Stimulated activated naive CD8-positive, alpha-beta T cell treated with anti-CD3 and anti-CD28 coated beads, Interleukin-15, amount 100 ng/mL, for 72 hours (primary cell): ENCODE measurements around the gene C2CD4D.
"Not testable (repeated sequence)": the region's sequence is repeated elsewhere in the genome, so short reads cannot be mapped to it uniquely, and the experiment has no call there.

ENCODE experiments used
- ATAC-seq: fragments of 150-1000 bp; cut with Tn5 transposase; 2 replicates; pipeline ENCODE4 v1.10.0; 2021; ENCODE audit warnings: mild to moderate bottlenecking, moderate library complexity
- DNase-seq, 2 donors: peaks; one replicate each; pipeline ENCODE4 v3.0.0; 2021 to 2022
- H3K27ac Mint-ChIP-seq, 2 donors: one replicate each; pipeline ENCODE4 v1.8.0; 2022; ENCODE audit warnings: mild to moderate bottlenecking in 2 of 2, mixed read lengths in 2 of 2, moderate library complexity in 2 of 2
- H3K27me3 Mint-ChIP-seq: one replicate; pipeline ENCODE4 v1.8.0; 2022; ENCODE audit warnings: mixed read lengths
- H3K4me1 Mint-ChIP-seq: one replicate; pipeline ENCODE4 v1.8.0; 2022; ENCODE audit warnings: mild to moderate bottlenecking, mixed read lengths
- H3K4me3 Mint-ChIP-seq, 2 donors: one replicate each; pipeline ENCODE4 v1.8.0; 2022; ENCODE audit warnings: mild to moderate bottlenecking in 2 of 2, mixed read lengths in 2 of 2, moderate library complexity in 1 of 2
- H3K9me3 Mint-ChIP-seq, 2 donors: one replicate each; pipeline ENCODE4 v1.8.0; 2022; ENCODE audit warnings: mixed read lengths in 2 of 2

The C2CD4D gene

GRCh38 chr1:151867321-151867720, 27.7 kb upstream of the C2CD4D start:
- H3K27me3 Mint-ChIP-seq: peaks cover 9% of the 10 kb centered on the region

GRCh38 chr1:151864411-151864810, 24.8 kb upstream of the C2CD4D start:
- ATAC-seq (no peak), DNase-seq (no peak)
- H3K27ac Mint-ChIP-seq: no peak overlapping the region
- peaks cover 5% of the 10 kb centered on the region for H3K4me1 Mint-ChIP-seq
- H3K4me3 Mint-ChIP-seq: no peak overlapping the region
- H3K9me3 Mint-ChIP-seq: peaks cover 0 to 3% of the 10 kb centered on the region in 2 donors
- H3K27me3 Mint-ChIP-seq: peaks cover 9% of the 10 kb centered on the region

More at GRCh38 chr1:151867321-151867720, 27.7 kb upstream of the C2CD4D start:
- H3K4me1 Mint-ChIP-seq: no peaks in the 10 kb centered on the region
- no peak for DNase-seq
- H3K27ac Mint-ChIP-seq: no peak overlapping the region
- no peak overlapping the region for H3K4me3 Mint-ChIP-seq
- ATAC-seq: no peak
- H3K9me3 Mint-ChIP-seq: peaks cover 0 to 3% of the 10 kb centered on the region in 2 donors

GRCh38 chr1:151862604-151863003, 23.0 kb upstream of the C2CD4D start:
- H3K27ac Mint-ChIP-seq: no peak overlapping the region
- ATAC-seq (no peak), DNase-seq (no peak)
- no peak overlapping the region for H3K4me3 Mint-ChIP-seq
- peaks cover 5% of the 10 kb centered on the region for H3K4me1 Mint-ChIP-seq
- peaks cover 0 to 2% of the 10 kb centered on the region in 2 donors for H3K9me3 Mint-ChIP-seq
- peaks cover 9% of the 10 kb centered on the region for H3K27me3 Mint-ChIP-seq

GRCh38 chr1:151860504-151861187, 21.0 kb upstream of the C2CD4D start:
- no peak overlapping the region for H3K27ac Mint-ChIP-seq

GRCh38 chr1:151859891-151860293, 20.3 kb upstream of the C2CD4D start:
- ATAC-seq: no peak
- Mint-ChIP-seq H3K27ac (no peak overlapping the region), H3K4me3 (no peak overlapping the region), H3K4me1 (peaks cover 5% of the 10 kb centered on the region), H3K27me3 (peaks cover 1% of the 10 kb centered on the region), H3K9me3 (no peaks in the 10 kb centered on the region)
- DNase-seq: no peak

More at GRCh38 chr1:151860504-151861187, 21.0 kb upstream of the C2CD4D start:
- no peak for ATAC-seq
- H3K4me3 Mint-ChIP-seq: no peak overlapping the region
- H3K27me3 Mint-ChIP-seq: peaks cover 9% of the 10 kb centered on the region
- peaks cover 5% of the 10 kb centered on the region for H3K4me1 Mint-ChIP-seq
- no peaks in the 10 kb centered on the region for H3K9me3 Mint-ChIP-seq
- DNase-seq: no peak

GRCh38 chr1:151858886-151859665, 19.5 kb upstream of the C2CD4D start:
- H3K4me3 Mint-ChIP-seq: no peak overlapping the region
- ATAC-seq: no peak
- H3K27me3 Mint-ChIP-seq: no peaks in the 10 kb centered on the region
- no peaks in the 10 kb centered on the region for H3K9me3 Mint-ChIP-seq
- DNase-seq: no peak
- peak overlapping the region in 1 of 2 donors; percentile 71 for H3K27ac Mint-ChIP-seq
- H3K4me1 Mint-ChIP-seq: peaks cover 5% of the 10 kb centered on the region

- DNase-seq (no peak), ATAC-seq (no peak)
- Mint-ChIP-seq H3K27me3 (no peaks in the 10 kb centered on the region), H3K27ac (no peak overlapping the region), H3K4me3 (no peak overlapping the region), H3K9me3 (no peaks in the 10 kb centered on the region), H3K4me1 (peaks cover 5% of the 10 kb centered on the region)
These were observed 18.6 kb upstream of the C2CD4D start for GRCh38 chr1:151858030-151858746.

- Mint-ChIP-seq H3K4me3 (no peak overlapping the region), H3K4me1 (peaks cover 5% of the 10 kb centered on the region), H3K27ac (no peak overlapping the region), H3K9me3 (no peaks in the 10 kb centered on the region), H3K27me3 (peaks cover 6% of the 10 kb centered on the region)
- no peak for DNase-seq
- ATAC-seq: no peak
These were observed 16.3 kb upstream of the C2CD4D start for GRCh38 chr1:151855933-151856332.

- DNase-seq, ATAC-seq, H3K4me1 Mint-ChIP-seq, H3K27me3 Mint-ChIP-seq, H3K4me3 Mint-ChIP-seq, H3K9me3 Mint-ChIP-seq, H3K27ac Mint-ChIP-seq: not testable (repeated sequence)
These were observed 15.9 kb upstream of the C2CD4D start for GRCh38 chr1:151855516-151855915.

GRCh38 chr1:151854658-151855057, 15.0 kb upstream of the C2CD4D start:
- no peak for ATAC-seq
- Mint-ChIP-seq H3K4me3 (no peak overlapping the region), H3K4me1 (peaks cover 3% of the 10 kb centered on the region), H3K27ac (no peak overlapping the region), H3K27me3 (peaks cover 6% of the 10 kb centered on the region), H3K9me3 (no peaks in the 10 kb centered on the region)
- DNase-seq: no peak

- DNase-seq: no peak
- no peak for ATAC-seq
- Mint-ChIP-seq H3K9me3 (no peaks in the 10 kb centered on the region), H3K4me3 (no peak within 1 kb of the TSS), H3K27me3 (peaks cover 6% of the 10 kb centered on the region), H3K4me1 (no peaks in the 10 kb centered on the region), H3K27ac (no peak within 1 kb of the TSS)
These were observed 13.9 kb upstream of the C2CD4D start, which contains the start of gene THEM5 for GRCh38 chr1:151853411-151853943. Gene THEM5 (minus strand): TSS chr1:151853712. CDS start chr1:151853565, 147 bp downstream.

- peaks cover 6% of the 10 kb centered on the region for H3K4me1 Mint-ChIP-seq
These were observed 13.1 kb upstream of the C2CD4D start for GRCh38 chr1:151852733-151853132.

GRCh38 chr1:151851886-151852285, 12.3 kb upstream of the C2CD4D start:
- Mint-ChIP-seq H3K27me3 (peaks cover 6% of the 10 kb centered on the region), H3K4me3 (no peak overlapping the region), H3K9me3 (no peaks in the 10 kb centered on the region), H3K27ac (peak overlapping the region in 1 of 2 donors; percentile 6), H3K4me1 (peaks cover 8% of the 10 kb centered on the region)
- no peak for DNase-seq
- ATAC-seq: no peak

More at GRCh38 chr1:151852733-151853132, 13.1 kb upstream of the C2CD4D start:
- Mint-ChIP-seq H3K27me3 (peaks cover 6% of the 10 kb centered on the region), H3K27ac (no peak overlapping the region), H3K4me3 (no peak overlapping the region), H3K9me3 (no peaks in the 10 kb centered on the region)
- ATAC-seq (no peak), DNase-seq (no peak)

- H3K4me3 Mint-ChIP-seq: no peak overlapping the region
- H3K27me3 Mint-ChIP-seq: peaks cover 6% of the 10 kb centered on the region
- H3K9me3 Mint-ChIP-seq: no peaks in the 10 kb centered on the region
- H3K27ac Mint-ChIP-seq: no peak overlapping the region
- peaks cover 17% of the 10 kb centered on the region for H3K4me1 Mint-ChIP-seq
- DNase-seq: no peak
- no peak for ATAC-seq
These were observed 10.3 kb upstream of the C2CD4D start for GRCh38 chr1:151849871-151850270.

GRCh38 chr1:151849126-151849525, 9.5 kb upstream of the C2CD4D start:
- DNase-seq (no peak), ATAC-seq (no peak)
- Mint-ChIP-seq H3K27me3 (peaks cover 6% of the 10 kb centered on the region), H3K9me3 (no peaks in the 10 kb centered on the region), H3K27ac (peak overlapping the region in 1 of 2 donors; percentile 47), H3K4me3 (no peak overlapping the region), H3K4me1 (peaks cover 17% of the 10 kb centered on the region)
